ENCODE results near the gene PLOD2. TPM values are rescaled to one million over a fixed set of nuclear protein-coding genes. Genes with fewer than 3 reads are reported as not detected.

Gene PLOD2
- total and polyA plus RNA-seq, 5 donors from 2014 or later, result 0.52 TPM; not detected in 4

GRCh38 chr3:146165877-146166276, 4.9 kb upstream of the PLOD2 start:
- H3K4me1 ChIP-seq (ENCODE audit: control insufficient read depth, insufficient read depth, low read length, poor library complexity, severe bottlenecking), result peaks cover 6% of the 10 kb centered on the region
- no peaks in the 10 kb centered on the region for H3K36me3 ChIP-seq (ENCODE audit: control insufficient read depth, insufficient read depth, low read length)
- H3K4me3 Mint-ChIP-seq, result no peak overlapping the region
- H3K27me3 Mint-ChIP-seq, result peaks cover 24% of the 10 kb centered on the region
- no peak for DNase-seq
- H3K4me3 ChIP-seq (ENCODE audit: low read depth, low read length), result no peak overlapping the region
- ATAC-seq (ENCODE audit: low read depth in 2 of 2), result no peak
- no peaks in the 10 kb centered on the region for H3K9me3 ChIP-seq (ENCODE audit: control insufficient read depth in 2 of 2, low read length in 2 of 2)
- peaks cover 11% of the 10 kb centered on the region for H3K27me3 ChIP-seq (ENCODE audit: control insufficient read depth, insufficient read depth, low read length)
- no peaks in the 10 kb centered on the region for H3K36me3 Mint-ChIP-seq
- H3K27ac ChIP-seq (ENCODE audit: insufficient read depth, low read length, poor library complexity, severe bottlenecking), result no peak overlapping the region
- H3K9me3 Mint-ChIP-seq, result peaks cover 0 to 8% (median 0%) of the 10 kb centered on the region in 7 donors
- H3K4me1 Mint-ChIP-seq, result peaks cover 0 to 6% (median 0%) of the 10 kb centered on the region in 4 donors
- no peak overlapping the region for H3K27ac Mint-ChIP-seq

- Mint-ChIP-seq H3K27ac (no peak overlapping the region), H3K36me3 (no peaks in the 10 kb centered on the region), H3K27me3 (peaks cover 27% of the 10 kb centered on the region), H3K4me3 (no peak overlapping the region), H3K4me1 (peaks cover 0 to 9% (median 0%) of the 10 kb centered on the region in 4 donors), H3K9me3 (peaks cover 0 to 8% (median 0%) of the 10 kb centered on the region in 7 donors)
- no peak overlapping the region for H3K27ac ChIP-seq (ENCODE audit: insufficient read depth, low read length, poor library complexity, severe bottlenecking)
- no peak for DNase-seq
- ATAC-seq (ENCODE audit: low read depth in 2 of 2), result no peak
- H3K36me3 ChIP-seq (ENCODE audit: control insufficient read depth, insufficient read depth, low read length), result no peaks in the 10 kb centered on the region
- peaks cover 9% of the 10 kb centered on the region for H3K4me1 ChIP-seq (ENCODE audit: control insufficient read depth, insufficient read depth, low read length, poor library complexity, severe bottlenecking)
- peaks cover 11% of the 10 kb centered on the region for H3K27me3 ChIP-seq (ENCODE audit: control insufficient read depth, insufficient read depth, low read length)
- H3K4me3 ChIP-seq (ENCODE audit: low read depth, low read length), result no peak overlapping the region
- H3K9me3 ChIP-seq (ENCODE audit: control insufficient read depth in 2 of 2, low read length in 2 of 2), result no peaks in the 10 kb centered on the region
Measured at GRCh38 chr3:146164971-146165769, 4.2 kb upstream of the PLOD2 start.

- Histone ChIP-seq H3K36me3 (ENCODE audit: control insufficient read depth, insufficient read depth, low read length) (no peaks in the 10 kb centered on the region), H3K4me1 (ENCODE audit: control insufficient read depth, insufficient read depth, low read length, poor library complexity, severe bottlenecking) (peaks cover 9% of the 10 kb centered on the region), H3K27me3 (ENCODE audit: control insufficient read depth, insufficient read depth, low read length) (peaks cover 13% of the 10 kb centered on the region), H3K4me3 (ENCODE audit: low read depth, low read length) (no peak overlapping the region), H3K9me3 (ENCODE audit: control insufficient read depth in 2 of 2, low read length in 2 of 2) (no peaks in the 10 kb centered on the region), H3K27ac (ENCODE audit: insufficient read depth, low read length, poor library complexity, severe bottlenecking) (no peak overlapping the region)
- peaks cover 0 to 8% (median 0%) of the 10 kb centered on the region in 7 donors for H3K9me3 Mint-ChIP-seq
- peaks cover 0 to 15% (median 0%) of the 10 kb centered on the region in 4 donors for H3K4me1 Mint-ChIP-seq
- H3K4me3 Mint-ChIP-seq, result no peak overlapping the region
- peaks cover 34% of the 10 kb centered on the region for H3K27me3 Mint-ChIP-seq
- ATAC-seq (ENCODE audit: low read depth in 2 of 2) (no peak), DNase-seq (no peak)
- no peak overlapping the region for H3K27ac Mint-ChIP-seq
- H3K36me3 Mint-ChIP-seq, result no peaks in the 10 kb centered on the region
Measured at GRCh38 chr3:146164506-146164905, 3.5 kb upstream of the PLOD2 start.

- Mint-ChIP-seq H3K4me3 (no peak overlapping the region), H3K4me1 (peaks cover 0 to 15% (median 0%) of the 10 kb centered on the region in 4 donors), H3K36me3 (no peaks in the 10 kb centered on the region), H3K27ac (no peak overlapping the region), H3K27me3 (peaks cover 36% of the 10 kb centered on the region), H3K9me3 (peaks cover 0 to 8% (median 0%) of the 10 kb centered on the region in 7 donors)
- Histone ChIP-seq H3K9me3 (ENCODE audit: control insufficient read depth in 2 of 2, low read length in 2 of 2) (no peaks in the 10 kb centered on the region), H3K4me3 (ENCODE audit: low read depth, low read length) (no peak overlapping the region), H3K27me3 (ENCODE audit: control insufficient read depth, insufficient read depth, low read length) (peaks cover 13% of the 10 kb centered on the region), H3K27ac (ENCODE audit: insufficient read depth, low read length, poor library complexity, severe bottlenecking) (no peak overlapping the region), H3K4me1 (ENCODE audit: control insufficient read depth, insufficient read depth, low read length, poor library complexity, severe bottlenecking) (peaks cover 9% of the 10 kb centered on the region), H3K36me3 (ENCODE audit: control insufficient read depth, insufficient read depth, low read length) (no peaks in the 10 kb centered on the region)
- no peak for ATAC-seq (ENCODE audit: low read depth in 2 of 2)
- no peak for DNase-seq
Measured at GRCh38 chr3:146164071-146164470, 3.1 kb upstream of the PLOD2 start.

DNA sequence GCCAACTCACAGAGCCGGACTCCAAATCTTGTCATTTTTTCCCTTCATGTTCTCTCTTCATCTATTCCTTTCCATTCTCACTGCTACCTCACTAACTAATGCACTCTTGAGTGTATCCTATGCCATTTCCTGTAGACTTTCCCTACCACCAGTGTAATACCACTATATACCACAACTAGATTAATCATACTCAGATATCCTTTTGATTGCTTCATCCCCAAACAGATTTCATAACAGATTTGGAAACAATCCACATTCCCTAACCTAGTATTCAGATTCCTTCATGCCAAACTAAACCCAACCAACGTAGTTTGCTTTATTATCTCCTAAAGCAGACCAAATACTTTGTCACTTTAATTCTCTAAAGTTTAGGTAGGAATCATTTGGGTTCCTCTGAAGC, 2.6 kb upstream of the PLOD2 start:
- H3K9me3 ChIP-seq (ENCODE audit: control insufficient read depth in 2 of 2, low read length in 2 of 2), result no peaks in the 10 kb centered on the region
- H3K4me3 ChIP-seq (ENCODE audit: low read depth, low read length), result no peak overlapping the region
- peaks cover 9% of the 10 kb centered on the region for H3K4me1 ChIP-seq (ENCODE audit: control insufficient read depth, insufficient read depth, low read length, poor library complexity, severe bottlenecking)
- no peak overlapping the region for H3K27ac Mint-ChIP-seq
- peaks cover 40% of the 10 kb centered on the region for H3K27me3 Mint-ChIP-seq
- ATAC-seq (ENCODE audit: low read depth in 2 of 2), result no peak
- H3K27ac ChIP-seq (ENCODE audit: insufficient read depth, low read length, poor library complexity, severe bottlenecking), result no peak overlapping the region
- no peaks in the 10 kb centered on the region for H3K36me3 ChIP-seq (ENCODE audit: control insufficient read depth, insufficient read depth, low read length)
- peaks cover 0 to 8% (median 0%) of the 10 kb centered on the region in 7 donors for H3K9me3 Mint-ChIP-seq
- peak overlapping the region in 1 of 4 donors; percentile 16 for H3K4me3 Mint-ChIP-seq
- peaks cover 0 to 15% (median 0%) of the 10 kb centered on the region in 4 donors for H3K4me1 Mint-ChIP-seq
- peaks cover 15% of the 10 kb centered on the region for H3K27me3 ChIP-seq (ENCODE audit: control insufficient read depth, insufficient read depth, low read length)
- no peaks in the 10 kb centered on the region for H3K36me3 Mint-ChIP-seq
- no peak for DNase-seq

GRCh38 chr3:146162561-146162960, 1.6 kb upstream of the PLOD2 start:
- DNase-seq (no peak), ATAC-seq (ENCODE audit: low read depth in 2 of 2) (no peak)
- Mint-ChIP-seq H3K36me3 (no peaks in the 10 kb centered on the region), H3K9me3 (peaks cover 0 to 8% (median 0%) of the 10 kb centered on the region in 7 donors), H3K27ac (no peak overlapping the region), H3K4me3 (no peak overlapping the region), H3K27me3 (peaks cover 40% of the 10 kb centered on the region), H3K4me1 (peaks cover 0 to 15% (median 0%) of the 10 kb centered on the region in 4 donors)
- Histone ChIP-seq H3K27me3 (ENCODE audit: control insufficient read depth, insufficient read depth, low read length) (peaks cover 15% of the 10 kb centered on the region), H3K36me3 (ENCODE audit: control insufficient read depth, insufficient read depth, low read length) (no peaks in the 10 kb centered on the region), H3K4me3 (ENCODE audit: low read depth, low read length) (no peak overlapping the region), H3K4me1 (ENCODE audit: control insufficient read depth, insufficient read depth, low read length, poor library complexity, severe bottlenecking) (peaks cover 9% of the 10 kb centered on the region), H3K27ac (ENCODE audit: insufficient read depth, low read length, poor library complexity, severe bottlenecking) (no peak overlapping the region), H3K9me3 (ENCODE audit: control insufficient read depth in 2 of 2, low read length in 2 of 2) (no peaks in the 10 kb centered on the region)

GRCh38 chr3:146161663-146162002, 649 bp upstream of the PLOD2 start:
- DNase-seq (no peak), ATAC-seq (ENCODE audit: low read depth in 2 of 2) (no peak)
- Histone ChIP-seq H3K36me3 (ENCODE audit: control insufficient read depth, insufficient read depth, low read length) (no peaks in the 10 kb centered on the region), H3K4me1 (ENCODE audit: control insufficient read depth, insufficient read depth, low read length, poor library complexity, severe bottlenecking) (peaks cover 9% of the 10 kb centered on the region), H3K9me3 (ENCODE audit: control insufficient read depth in 2 of 2, low read length in 2 of 2) (no peaks in the 10 kb centered on the region), H3K27ac (ENCODE audit: insufficient read depth, low read length, poor library complexity, severe bottlenecking) (no peak overlapping the region), H3K4me3 (ENCODE audit: low read depth, low read length) (no peak overlapping the region), H3K27me3 (ENCODE audit: control insufficient read depth, insufficient read depth, low read length) (peaks cover 15% of the 10 kb centered on the region)
- H3K4me3 Mint-ChIP-seq, result peak overlapping the region in 2 of 4 donors; percentile 12 to 60
- peaks cover 40% of the 10 kb centered on the region for H3K27me3 Mint-ChIP-seq
- H3K9me3 Mint-ChIP-seq, result peaks cover 0 to 8% (median 0%) of the 10 kb centered on the region in 7 donors
- no peaks in the 10 kb centered on the region for H3K36me3 Mint-ChIP-seq
- H3K27ac Mint-ChIP-seq, result no peak overlapping the region
- peaks cover 0 to 15% (median 0%) of the 10 kb centered on the region in 4 donors for H3K4me1 Mint-ChIP-seq
